Cardiac muscle cell (in vitro differentiated cells and primary cell): ENCODE measurements around the gene KAZN. TPM values are rescaled to one million over a fixed set of nuclear protein-coding genes. Genes with fewer than 3 reads are reported as not detected.

Experiments used
- DNase-seq, 2 donors: peaks; one replicate each; pipeline versions ENCODE4 v3.0.0 to v3.0.0-alpha.2; 2010 to 2017; ENCODE audit warnings: low read depth in 1 of 2, low spot score in 1 of 2
- H3K27ac ChIP-seq: fragments of 200-600 bp; sonication (generic); 2 replicates; pipeline ENCODE4 v1.5.1; 2016
- H3K27me3 ChIP-seq: fragments of 200-600 bp; sonication (generic); 2 replicates; pipeline ENCODE4 v1.6.0; 2016; ENCODE audit warnings: control low read depth
- H3K36me3 ChIP-seq: fragments of 200-600 bp; sonication (generic); 2 replicates; pipeline ENCODE4 v1.5.1; 2016; ENCODE audit warnings: control low read depth
- H3K4me1 ChIP-seq: fragments of 200-600 bp; sonication (generic); 2 replicates; pipeline ENCODE4 v1.8.1; 2017; ENCODE audit warnings: low read depth, mild to moderate bottlenecking, mixed run types
- H3K4me3 ChIP-seq: fragments of 200-600 bp; sonication (generic); 2 replicates; pipeline ENCODE4 v1.5.1; 2016; ENCODE audit warnings: mild to moderate bottlenecking
- H3K9me3 ChIP-seq: fragments of 200-600 bp; sonication (generic); 2 replicates; pipeline ENCODE4 v1.5.1; 2017; ENCODE audit warnings: low read depth, mild to moderate bottlenecking, control low read depth
- CTCF ChIP-seq: IDR thresholded peaks from 2 replicates; pipeline ENCODE4 v1.5.1; 2012; ENCODE audit warnings: low read depth, mild to moderate bottlenecking, low read length
- polyA plus RNA-seq: library from polyadenylated mRNA; unstranded; fragments of >200 nt; fragmentation: Nextera tagmentation; extraction: Ambion mirVana; gene quantifications from 2 replicates; pipeline ENCODE4 v1.2.1, GENCODE V29; 2016
- total RNA-seq: library from RNA; depleted of rRNA; stranded (reverse); fragments of >200 nt; gene quantifications from 2 replicates; pipeline ENCODE4 v1.2.3, GENCODE V29; 2016

The KAZN gene
- total and polyA plus RNA-seq, 2 experiments from 2014 or later = 17.5 to 26.9 TPM

GRCh38 chr1:15067148-15067547, 468.7 kb downstream of the KAZN start:
- Histone ChIP-seq H3K9me3 (no peaks in the 10 kb centered on the region), H3K4me1 (no peaks in the 10 kb centered on the region), H3K36me3 (peaks cover 3% of the 10 kb centered on the region), H3K4me3 (no peak overlapping the region), H3K27me3 (no peaks in the 10 kb centered on the region), H3K27ac (no peak overlapping the region)
- TF ChIP-seq CTCF = no peak
- no peak for DNase-seq

DNA sequence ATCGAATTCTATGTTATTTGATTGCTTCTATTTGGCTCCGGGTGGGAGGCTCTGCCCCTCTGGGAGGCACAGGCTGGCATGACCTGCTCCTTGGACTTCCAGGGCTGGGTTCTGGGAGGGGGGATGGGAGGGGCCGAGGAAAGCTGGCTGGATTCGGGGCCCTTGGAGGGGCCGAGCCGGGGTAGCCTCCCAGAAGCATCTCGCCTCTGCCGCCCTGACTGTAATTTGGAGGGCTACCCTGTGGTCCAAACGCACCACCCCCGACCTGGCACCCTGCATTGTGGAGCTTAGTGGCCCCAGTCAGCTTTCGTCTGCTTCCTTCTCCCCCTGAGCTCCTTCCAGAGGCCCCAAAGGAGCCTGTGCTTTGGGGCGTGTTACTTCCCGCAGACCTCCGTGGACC, 469.7 kb downstream of the KAZN start:
- Histone ChIP-seq H3K4me3 (no peak overlapping the region), H3K27me3 (no peaks in the 10 kb centered on the region), H3K27ac (no peak overlapping the region), H3K9me3 (no peaks in the 10 kb centered on the region), H3K36me3 (peaks cover 3% of the 10 kb centered on the region), H3K4me1 (no peaks in the 10 kb centered on the region)
- DNase-seq = no peak
- TF ChIP-seq CTCF = no peak

DNA sequence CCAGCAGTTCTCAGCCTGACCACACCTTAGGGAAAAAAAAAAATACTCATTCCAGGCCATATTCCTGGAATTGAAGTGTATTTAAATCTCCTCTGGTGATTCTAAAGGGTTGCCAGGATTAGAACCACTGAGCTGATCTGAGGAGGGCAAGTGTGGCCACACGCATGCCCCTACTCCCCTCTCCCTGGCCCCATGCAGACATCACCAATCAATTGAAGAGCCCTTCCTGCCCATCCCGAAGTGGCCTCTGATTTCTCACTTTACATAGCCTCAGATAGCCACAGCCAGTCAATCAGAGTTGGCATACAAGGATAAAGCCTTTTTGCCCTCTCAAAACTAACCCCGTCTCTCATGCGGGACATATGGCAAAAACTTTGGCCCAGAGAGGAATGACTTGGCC, 470.5 kb downstream of the KAZN start:
- H3K27me3 ChIP-seq = no peaks in the 10 kb centered on the region
- peaks cover 3% of the 10 kb centered on the region for H3K36me3 ChIP-seq
- no peaks in the 10 kb centered on the region for H3K9me3 ChIP-seq
- no peak for DNase-seq
- no peak overlapping the region for H3K4me3 ChIP-seq
- no peaks in the 10 kb centered on the region for H3K4me1 ChIP-seq
- no peak overlapping the region for H3K27ac ChIP-seq
- TF ChIP-seq CTCF = no peak

DNA sequence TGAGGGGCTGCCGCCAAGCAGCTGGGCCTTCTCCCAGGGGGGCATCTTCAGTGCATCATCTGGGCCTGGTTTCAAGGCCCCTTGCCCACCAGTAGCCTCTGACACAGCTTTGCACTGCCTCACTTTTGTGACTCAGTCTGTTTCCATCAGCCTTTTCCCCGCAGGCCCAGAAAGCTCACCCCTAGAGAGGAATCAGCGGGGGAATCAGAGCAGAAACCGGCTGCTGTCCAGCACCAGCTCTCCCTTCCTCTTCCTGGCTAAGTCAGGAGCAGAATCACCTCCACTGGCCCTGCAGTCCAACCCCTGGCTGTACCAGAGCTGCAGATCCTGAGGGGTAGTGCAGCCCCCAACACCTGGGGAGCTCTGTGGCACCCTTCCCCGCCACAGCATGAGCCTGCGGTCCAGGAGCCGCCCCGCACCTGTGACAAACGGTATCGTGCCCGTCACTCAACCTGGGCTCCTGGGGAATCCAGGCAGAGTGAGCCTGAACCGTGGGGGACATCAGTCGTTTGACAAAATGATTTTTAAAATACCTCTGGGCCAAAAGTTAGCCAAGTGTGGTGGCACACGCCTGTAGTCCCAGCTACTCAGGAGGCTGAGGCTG, 471.8 kb downstream of the KAZN start:
- Histone ChIP-seq H3K4me1 (no peaks in the 10 kb centered on the region), H3K36me3 (peaks cover 3% of the 10 kb centered on the region), H3K4me3 (no peak overlapping the region), H3K9me3 (no peaks in the 10 kb centered on the region), H3K27ac (no peak overlapping the region), H3K27me3 (no peaks in the 10 kb centered on the region)
- no peak for TF ChIP-seq CTCF
- no peak for DNase-seq

DNA sequence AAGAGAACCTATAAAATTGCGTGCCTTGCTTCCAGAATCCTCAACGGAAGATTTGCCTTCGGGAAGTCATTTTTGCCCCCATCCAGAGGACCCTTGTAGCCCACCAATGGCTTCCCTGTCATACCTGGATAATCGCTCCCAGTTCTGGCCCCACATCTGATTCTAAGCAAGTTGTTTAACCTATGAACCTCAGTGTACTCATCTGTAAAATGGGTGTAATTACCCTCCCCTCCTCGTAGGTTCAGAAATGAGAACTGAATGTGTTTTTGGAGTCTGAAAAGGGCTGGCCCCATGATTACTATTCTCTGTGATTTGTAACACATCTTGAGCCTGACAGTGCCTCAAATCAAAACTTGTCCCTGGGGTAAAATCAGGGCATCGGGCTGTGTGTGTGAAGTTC, 473.5 kb downstream of the KAZN start:
- Histone ChIP-seq H3K36me3 (no peaks in the 10 kb centered on the region), H3K27me3 (no peaks in the 10 kb centered on the region), H3K9me3 (no peaks in the 10 kb centered on the region), H3K4me3 (no peak overlapping the region), H3K27ac (no peak overlapping the region), H3K4me1 (no peaks in the 10 kb centered on the region)
- no peak for DNase-seq
- TF ChIP-seq CTCF = no peak

- H3K27me3 ChIP-seq = no peaks in the 10 kb centered on the region
- TF ChIP-seq CTCF = no peak
- H3K36me3 ChIP-seq = no peaks in the 10 kb centered on the region
- DNase-seq = no peak
- H3K4me1 ChIP-seq = no peaks in the 10 kb centered on the region
- H3K27ac ChIP-seq = no peak overlapping the region
- no peaks in the 10 kb centered on the region for H3K9me3 ChIP-seq
- no peak overlapping the region for H3K4me3 ChIP-seq
Measured at GRCh38 chr1:15073799-15074308, 475.4 kb downstream of the KAZN start.
